CD4-positive, alpha-beta T cell treated with Interleukin-15 for 4 hours (primary cell): ENCODE results near the gene CEP43.

ENCODE experiments used
- DNase-seq: peaks from one replicate; pipeline ENCODE4 v3.0.0-alpha.2; 2020; ENCODE audit warnings: low spot score

CEP43 gene

GRCh38 chr6:166999145-166999883 lies at the start of gene CEP43:
TSS of gene CEP43 (plus strand) at chr6:166999397. CDS start at chr6:166999413, 16 bp downstream.
- DNase-seq, result peak; percentile 92

GRCh38 chr6:166949528-166950442 lies 49.4 kb upstream of the CEP43 start:
- DNase-seq, result no peak

- DNase-seq, result peak; percentile 32
These were observed 48.8 kb upstream of the CEP43 start for GRCh38 chr6:166950443-166950821.

- DNase-seq, result peak; percentile 68
These were observed 48.1 kb upstream of the CEP43 start for GRCh38 chr6:166950892-166951669.

- DNase-seq, result no peak
These were observed 47.5 kb upstream of the CEP43 start for GRCh38 chr6:166951670-166952060.

GRCh38 chr6:166952121-166952520 lies 47.1 kb upstream of the CEP43 start:
- no peak for DNase-seq

- DNase-seq, result peak; percentile 51
These were observed 46.4 kb upstream of the CEP43 start for GRCh38 chr6:166952567-166953486.

- no peak for DNase-seq
These were observed 45.0 kb upstream of the CEP43 start for GRCh38 chr6:166954118-166954713.

GRCh38 chr6:166955121-166955864 lies 43.9 kb upstream of the CEP43 start:
- DNase-seq, result peak; percentile 23

GRCh38 chr6:166955865-166956443 lies 43.2 kb upstream of the CEP43 start:
- DNase-seq, result peak; percentile 20

GRCh38 chr6:166956444-166957086 lies 42.6 kb upstream of the CEP43 start, which contains the start of gene RNASET2:
TSS of gene RNASET2 (minus strand) at chr6:166956550. CDS start at chr6:166956182, 368 bp downstream.
- DNase-seq, result peak; percentile 97

- peak; percentile 47 for DNase-seq
These were observed 42.0 kb upstream of the CEP43 start for GRCh38 chr6:166957087-166957804.

GRCh38 chr6:166957805-166958076 lies 41.5 kb upstream of the CEP43 start:
- DNase-seq, result no peak

- DNase-seq, result peak; percentile 68
These were observed 40.0 kb upstream of the CEP43 start for GRCh38 chr6:166958926-166959861.

GRCh38 chr6:166959911-166960608 lies 39.1 kb upstream of the CEP43 start:
- DNase-seq, result no peak

- DNase-seq, result no peak
These were observed 38.6 kb upstream of the CEP43 start for GRCh38 chr6:166960609-166960978.

GRCh38 chr6:166966268-166966667 lies 32.9 kb upstream of the CEP43 start:
- no peak for DNase-seq
